HL-60 (cell line): Measurements from ENCODE around the gene USP20.

ENCODE experiments used
- DNase-seq, 2 experiments: peaks; one replicate each; pipeline ENCODE4 v3.0.0-alpha.2; 2010 to 2020; ENCODE audit warnings: low read depth in 1 of 2, low spot score in 1 of 2
- H3K27ac ChIP-seq: fragments of 250-450 bp; sonication (Bioruptor Pico); replicated peaks from 2 replicates; pipeline ENCODE4 v1.5.1; 2020; ENCODE audit warnings: mild to moderate bottlenecking, moderate library complexity
- H3K27me3 ChIP-seq: fragments of 250-450 bp; sonication (Bioruptor Pico); 2 replicates; pipeline ENCODE4 v1.5.1; 2021; ENCODE audit warnings: mild to moderate bottlenecking, moderate library complexity; ENCODE audit not compliant: insufficient read depth, poor library complexity, severe bottlenecking
- H3K4me3 ChIP-seq: replicated peaks from 2 replicates; pipeline ENCODE4 v1.5.1; 2011; ENCODE audit warnings: mild to moderate bottlenecking, control low read depth, low read length; ENCODE audit not compliant: insufficient read depth
- GABPA ChIP-seq: IDR thresholded peaks from 2 replicates; pipeline ENCODE4 v1.6.1; 2012; ENCODE audit warnings: low read depth
- POLR2AphosphoS5 ChIP-seq: IDR thresholded peaks from 2 replicates; pipeline ENCODE4 v1.6.1; 2012; ENCODE audit warnings: low read depth
- SPI1 ChIP-seq: IDR thresholded peaks from 2 replicates; pipeline ENCODE4 v1.6.1; 2012; ENCODE audit warnings: low read depth, mild to moderate bottlenecking, borderline replicate concordance
- TF ChIP-seq, protein P1 (sequence below): IDR thresholded peaks from one replicate; pipeline ENCODE4 v1.5.1; 2011; ENCODE audit warnings: low read length, control low read depth, inconsistent platforms; ENCODE audit not compliant: insufficient read depth
- TF ChIP-seq, protein P2 (sequence below): IDR thresholded peaks from 2 replicates; pipeline ENCODE4 v1.6.1; 2012; ENCODE audit warnings: low read depth; ENCODE audit not compliant: insufficient replicate concordance

USP20 gene

DNA sequence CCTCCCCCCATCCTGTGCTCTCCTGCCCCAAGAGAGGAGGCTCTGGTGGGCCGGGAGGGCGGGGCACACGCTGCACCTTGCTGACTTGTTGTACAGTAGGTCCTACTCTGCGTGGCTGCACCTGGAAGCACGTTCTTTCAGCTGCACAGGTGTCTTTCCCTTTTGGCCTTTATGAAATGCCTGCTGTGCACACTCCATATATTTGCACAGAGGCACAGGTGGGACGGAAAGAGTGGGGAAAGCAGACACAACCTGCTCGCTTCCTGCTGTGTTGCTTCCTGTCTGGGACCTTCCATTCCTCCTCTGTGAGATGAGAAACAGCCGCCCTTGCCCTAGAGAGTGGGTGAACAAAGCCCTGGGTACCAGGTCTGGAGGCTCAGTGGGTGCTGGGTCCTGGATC is 4.8 kb downstream of the USP20 start:
- DNase-seq = no peak
- H3K27me3 ChIP-seq = no peaks in the 10 kb centered on the region

DNA sequence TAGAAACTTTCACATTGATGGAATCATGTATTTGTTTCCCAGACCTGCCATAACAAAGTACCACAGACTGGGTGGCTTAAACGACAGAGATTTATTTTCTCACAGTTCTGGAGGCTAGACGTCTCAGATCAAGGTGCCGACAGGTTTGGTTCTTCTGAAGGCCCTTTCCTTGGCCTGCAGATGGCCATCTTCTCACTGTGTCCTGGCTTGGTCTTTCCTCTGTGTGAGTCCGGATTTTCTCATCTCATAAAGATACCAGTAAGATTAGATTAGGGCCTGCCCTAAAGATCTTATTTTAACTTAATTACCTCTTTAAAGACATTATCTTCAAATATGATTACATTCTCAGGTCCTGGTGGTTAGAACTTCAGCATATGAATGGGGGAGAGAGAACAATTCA is 5.8 kb downstream of the USP20 start:
- TF ChIP-seq, protein P1, sequence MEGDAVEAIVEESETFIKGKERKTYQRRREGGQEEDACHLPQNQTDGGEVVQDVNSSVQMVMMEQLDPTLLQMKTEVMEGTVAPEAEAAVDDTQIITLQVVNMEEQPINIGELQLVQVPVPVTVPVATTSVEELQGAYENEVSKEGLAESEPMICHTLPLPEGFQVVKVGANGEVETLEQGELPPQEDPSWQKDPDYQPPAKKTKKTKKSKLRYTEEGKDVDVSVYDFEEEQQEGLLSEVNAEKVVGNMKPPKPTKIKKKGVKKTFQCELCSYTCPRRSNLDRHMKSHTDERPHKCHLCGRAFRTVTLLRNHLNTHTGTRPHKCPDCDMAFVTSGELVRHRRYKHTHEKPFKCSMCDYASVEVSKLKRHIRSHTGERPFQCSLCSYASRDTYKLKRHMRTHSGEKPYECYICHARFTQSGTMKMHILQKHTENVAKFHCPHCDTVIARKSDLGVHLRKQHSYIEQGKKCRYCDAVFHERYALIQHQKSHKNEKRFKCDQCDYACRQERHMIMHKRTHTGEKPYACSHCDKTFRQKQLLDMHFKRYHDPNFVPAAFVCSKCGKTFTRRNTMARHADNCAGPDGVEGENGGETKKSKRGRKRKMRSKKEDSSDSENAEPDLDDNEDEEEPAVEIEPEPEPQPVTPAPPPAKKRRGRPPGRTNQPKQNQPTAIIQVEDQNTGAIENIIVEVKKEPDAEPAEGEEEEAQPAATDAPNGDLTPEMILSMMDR = no peak
- TF ChIP-seq POLR2AphosphoS5 = no peak
- TF ChIP-seq, protein P2, sequence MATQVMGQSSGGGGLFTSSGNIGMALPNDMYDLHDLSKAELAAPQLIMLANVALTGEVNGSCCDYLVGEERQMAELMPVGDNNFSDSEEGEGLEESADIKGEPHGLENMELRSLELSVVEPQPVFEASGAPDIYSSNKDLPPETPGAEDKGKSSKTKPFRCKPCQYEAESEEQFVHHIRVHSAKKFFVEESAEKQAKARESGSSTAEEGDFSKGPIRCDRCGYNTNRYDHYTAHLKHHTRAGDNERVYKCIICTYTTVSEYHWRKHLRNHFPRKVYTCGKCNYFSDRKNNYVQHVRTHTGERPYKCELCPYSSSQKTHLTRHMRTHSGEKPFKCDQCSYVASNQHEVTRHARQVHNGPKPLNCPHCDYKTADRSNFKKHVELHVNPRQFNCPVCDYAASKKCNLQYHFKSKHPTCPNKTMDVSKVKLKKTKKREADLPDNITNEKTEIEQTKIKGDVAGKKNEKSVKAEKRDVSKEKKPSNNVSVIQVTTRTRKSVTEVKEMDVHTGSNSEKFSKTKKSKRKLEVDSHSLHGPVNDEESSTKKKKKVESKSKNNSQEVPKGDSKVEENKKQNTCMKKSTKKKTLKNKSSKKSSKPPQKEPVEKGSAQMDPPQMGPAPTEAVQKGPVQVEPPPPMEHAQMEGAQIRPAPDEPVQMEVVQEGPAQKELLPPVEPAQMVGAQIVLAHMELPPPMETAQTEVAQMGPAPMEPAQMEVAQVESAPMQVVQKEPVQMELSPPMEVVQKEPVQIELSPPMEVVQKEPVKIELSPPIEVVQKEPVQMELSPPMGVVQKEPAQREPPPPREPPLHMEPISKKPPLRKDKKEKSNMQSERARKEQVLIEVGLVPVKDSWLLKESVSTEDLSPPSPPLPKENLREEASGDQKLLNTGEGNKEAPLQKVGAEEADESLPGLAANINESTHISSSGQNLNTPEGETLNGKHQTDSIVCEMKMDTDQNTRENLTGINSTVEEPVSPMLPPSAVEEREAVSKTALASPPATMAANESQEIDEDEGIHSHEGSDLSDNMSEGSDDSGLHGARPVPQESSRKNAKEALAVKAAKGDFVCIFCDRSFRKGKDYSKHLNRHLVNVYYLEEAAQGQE = no peak
- TF ChIP-seq SPI1 = no peak
- Histone ChIP-seq H3K27ac (no peak overlapping the region), H3K27me3 (no peaks in the 10 kb centered on the region), H3K4me3 (no peak overlapping the region)
- DNase-seq = no peak

More for the DNA sequence above, 4.8 kb downstream of the USP20 start:
- H3K27ac ChIP-seq = no peak overlapping the region
- H3K4me3 ChIP-seq = no peak overlapping the region
- TF ChIP-seq SPI1 = no peak
- TF ChIP-seq, protein P1 = no peak
- TF ChIP-seq, protein P2 = no peak
- TF ChIP-seq GABPA = no peak
- TF ChIP-seq POLR2AphosphoS5 = no peak

DNA sequence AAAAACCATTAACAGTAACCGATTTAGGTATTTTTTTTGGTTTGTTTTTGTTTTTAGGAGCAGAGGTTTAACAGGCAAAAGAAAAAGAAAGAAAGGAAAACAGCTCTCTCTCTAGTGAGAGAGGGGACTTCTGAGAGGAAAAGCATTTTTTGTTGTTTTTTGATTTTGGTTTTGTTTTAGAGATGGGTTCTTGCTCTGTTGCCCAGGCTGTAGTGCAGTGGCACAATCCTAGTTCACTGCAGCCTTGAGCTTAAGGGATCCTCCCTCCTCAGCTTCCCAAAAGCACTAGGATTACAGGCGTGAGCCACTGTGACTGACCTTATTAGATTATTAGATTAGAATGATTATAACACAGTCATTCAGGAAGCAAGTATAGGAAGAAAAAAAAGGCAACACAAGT is 10.1 kb downstream of the USP20 start:
- H3K27ac ChIP-seq = peak overlapping the region; percentile 17
- no peak overlapping the region for H3K4me3 ChIP-seq
- no peaks in the 10 kb centered on the region for H3K27me3 ChIP-seq
- TF ChIP-seq, protein P1 = no peak
- TF ChIP-seq SPI1 (no peak), GABPA (no peak), POLR2AphosphoS5 (no peak)
- TF ChIP-seq, protein P2 = no peak
- no peak for DNase-seq
